H1 (cell line): Measurements from ENCODE around the gene MAGI2. TPM values are rescaled to one million over a fixed set of nuclear protein-coding genes. Genes with fewer than 3 reads are reported as not detected.

ENCODE experiments used
- BACH1 ChIP-seq: IDR thresholded peaks from 2 replicates; pipeline ENCODE4 v1.6.1; 2012; ENCODE audit warnings: low read length, improper control_type of control experiment
- BRCA1 ChIP-seq: IDR thresholded peaks from 2 replicates; pipeline ENCODE4 v1.6.1; 2012; ENCODE audit warnings: low read depth, low read length, improper control_type of control experiment
- CTBP2 ChIP-seq: IDR thresholded peaks from 2 replicates; pipeline ENCODE4 v1.7.0; 2011; ENCODE audit warnings: borderline replicate concordance, mild to moderate bottlenecking, moderate library complexity, mixed read lengths, low read length; ENCODE audit not compliant: insufficient read depth, insufficient read length
- KDM1A ChIP-seq: fragments of 200-600, 300-600 bp; sonication (generic); IDR thresholded peaks from 2 replicates; pipeline ENCODE4 v1.7.1; 2016; ENCODE audit warnings: mild to moderate bottlenecking, low read length, borderline replicate concordance
- KDM5A ChIP-seq: fragments of 200-600 bp; IDR thresholded peaks from 2 replicates; pipeline ENCODE4 v1.7.1; 2012; ENCODE audit warnings: mild to moderate bottlenecking, low read length, inconsistent platforms, mixed read lengths
- NRF1 ChIP-seq: IDR thresholded peaks from 2 replicates; pipeline ENCODE4 v1.6.1; 2011; ENCODE audit warnings: mild to moderate bottlenecking, low read depth, low read length, improper control_type of control experiment
- TAF7 ChIP-seq: optimal IDR thresholded peaks from 2 replicates; pipeline ENCODE3; 2011; ENCODE audit warnings: low read depth, mild to moderate bottlenecking, inconsistent platforms, low read length, moderate library complexity, borderline replicate concordance
- USF2 ChIP-seq: IDR thresholded peaks from 2 replicates; pipeline ENCODE4 v1.6.1; 2011; ENCODE audit warnings: low read length, improper control_type of control experiment
- ZNF274 ChIP-seq: IDR thresholded peaks from 2 replicates; pipeline ENCODE4 v1.7.0; 2012; ENCODE audit warnings: low read length, borderline replicate concordance; ENCODE audit errors: extremely low read depth
- polyA plus RNA-seq, 7 experiments: library from polyadenylated mRNA; depleted of rRNA in 3 of 7; stranded (reverse) in 5 of 7; unstranded in 2 of 7; fragments of >200 nt in 5 of 7; fragments of 200-250 nt in 2 of 7; gene quantifications; 1 replicate in 5 of 7; 2 replicates in 1 of 7; 4 replicates in 1 of 7; pipeline versions ENCODE4 v1.2.1 to v1.2.3, GENCODE V29; 2011 to 2013; ENCODE audit warnings: missing spikeins in 2 of 7, mixed read lengths in 2 of 7
- total RNA-seq: library from RNA; stranded (reverse); fragmentation: NEBNext Ultra II Directional; extraction: Animal tissue kit (Norgen Biotek cat#: 25700); gene quantifications from 2 replicates; pipeline ENCODE4 v1.2.1, GENCODE V29; 2021
- TF ChIP-seq, protein P1 (sequence below): fragments of 300-600 bp; sonication (generic); IDR thresholded peaks from 2 replicates; pipeline ENCODE4 v1.7.1; 2012; ENCODE audit warnings: low read length, moderate library complexity, mild to moderate bottlenecking, inconsistent platforms; ENCODE audit not compliant: insufficient replicate concordance

Gene MAGI2
- total and polyA plus RNA-seq, 2 of the 8 experiments (the other 6 are each of a cell fraction or from before 2014, with no cell fraction given): 6.0 to 27.3 TPM

GRCh38 chr7:78345293-78345911, 1108.1 kb downstream of the MAGI2 start (continued):
- TF ChIP-seq, protein P1, sequence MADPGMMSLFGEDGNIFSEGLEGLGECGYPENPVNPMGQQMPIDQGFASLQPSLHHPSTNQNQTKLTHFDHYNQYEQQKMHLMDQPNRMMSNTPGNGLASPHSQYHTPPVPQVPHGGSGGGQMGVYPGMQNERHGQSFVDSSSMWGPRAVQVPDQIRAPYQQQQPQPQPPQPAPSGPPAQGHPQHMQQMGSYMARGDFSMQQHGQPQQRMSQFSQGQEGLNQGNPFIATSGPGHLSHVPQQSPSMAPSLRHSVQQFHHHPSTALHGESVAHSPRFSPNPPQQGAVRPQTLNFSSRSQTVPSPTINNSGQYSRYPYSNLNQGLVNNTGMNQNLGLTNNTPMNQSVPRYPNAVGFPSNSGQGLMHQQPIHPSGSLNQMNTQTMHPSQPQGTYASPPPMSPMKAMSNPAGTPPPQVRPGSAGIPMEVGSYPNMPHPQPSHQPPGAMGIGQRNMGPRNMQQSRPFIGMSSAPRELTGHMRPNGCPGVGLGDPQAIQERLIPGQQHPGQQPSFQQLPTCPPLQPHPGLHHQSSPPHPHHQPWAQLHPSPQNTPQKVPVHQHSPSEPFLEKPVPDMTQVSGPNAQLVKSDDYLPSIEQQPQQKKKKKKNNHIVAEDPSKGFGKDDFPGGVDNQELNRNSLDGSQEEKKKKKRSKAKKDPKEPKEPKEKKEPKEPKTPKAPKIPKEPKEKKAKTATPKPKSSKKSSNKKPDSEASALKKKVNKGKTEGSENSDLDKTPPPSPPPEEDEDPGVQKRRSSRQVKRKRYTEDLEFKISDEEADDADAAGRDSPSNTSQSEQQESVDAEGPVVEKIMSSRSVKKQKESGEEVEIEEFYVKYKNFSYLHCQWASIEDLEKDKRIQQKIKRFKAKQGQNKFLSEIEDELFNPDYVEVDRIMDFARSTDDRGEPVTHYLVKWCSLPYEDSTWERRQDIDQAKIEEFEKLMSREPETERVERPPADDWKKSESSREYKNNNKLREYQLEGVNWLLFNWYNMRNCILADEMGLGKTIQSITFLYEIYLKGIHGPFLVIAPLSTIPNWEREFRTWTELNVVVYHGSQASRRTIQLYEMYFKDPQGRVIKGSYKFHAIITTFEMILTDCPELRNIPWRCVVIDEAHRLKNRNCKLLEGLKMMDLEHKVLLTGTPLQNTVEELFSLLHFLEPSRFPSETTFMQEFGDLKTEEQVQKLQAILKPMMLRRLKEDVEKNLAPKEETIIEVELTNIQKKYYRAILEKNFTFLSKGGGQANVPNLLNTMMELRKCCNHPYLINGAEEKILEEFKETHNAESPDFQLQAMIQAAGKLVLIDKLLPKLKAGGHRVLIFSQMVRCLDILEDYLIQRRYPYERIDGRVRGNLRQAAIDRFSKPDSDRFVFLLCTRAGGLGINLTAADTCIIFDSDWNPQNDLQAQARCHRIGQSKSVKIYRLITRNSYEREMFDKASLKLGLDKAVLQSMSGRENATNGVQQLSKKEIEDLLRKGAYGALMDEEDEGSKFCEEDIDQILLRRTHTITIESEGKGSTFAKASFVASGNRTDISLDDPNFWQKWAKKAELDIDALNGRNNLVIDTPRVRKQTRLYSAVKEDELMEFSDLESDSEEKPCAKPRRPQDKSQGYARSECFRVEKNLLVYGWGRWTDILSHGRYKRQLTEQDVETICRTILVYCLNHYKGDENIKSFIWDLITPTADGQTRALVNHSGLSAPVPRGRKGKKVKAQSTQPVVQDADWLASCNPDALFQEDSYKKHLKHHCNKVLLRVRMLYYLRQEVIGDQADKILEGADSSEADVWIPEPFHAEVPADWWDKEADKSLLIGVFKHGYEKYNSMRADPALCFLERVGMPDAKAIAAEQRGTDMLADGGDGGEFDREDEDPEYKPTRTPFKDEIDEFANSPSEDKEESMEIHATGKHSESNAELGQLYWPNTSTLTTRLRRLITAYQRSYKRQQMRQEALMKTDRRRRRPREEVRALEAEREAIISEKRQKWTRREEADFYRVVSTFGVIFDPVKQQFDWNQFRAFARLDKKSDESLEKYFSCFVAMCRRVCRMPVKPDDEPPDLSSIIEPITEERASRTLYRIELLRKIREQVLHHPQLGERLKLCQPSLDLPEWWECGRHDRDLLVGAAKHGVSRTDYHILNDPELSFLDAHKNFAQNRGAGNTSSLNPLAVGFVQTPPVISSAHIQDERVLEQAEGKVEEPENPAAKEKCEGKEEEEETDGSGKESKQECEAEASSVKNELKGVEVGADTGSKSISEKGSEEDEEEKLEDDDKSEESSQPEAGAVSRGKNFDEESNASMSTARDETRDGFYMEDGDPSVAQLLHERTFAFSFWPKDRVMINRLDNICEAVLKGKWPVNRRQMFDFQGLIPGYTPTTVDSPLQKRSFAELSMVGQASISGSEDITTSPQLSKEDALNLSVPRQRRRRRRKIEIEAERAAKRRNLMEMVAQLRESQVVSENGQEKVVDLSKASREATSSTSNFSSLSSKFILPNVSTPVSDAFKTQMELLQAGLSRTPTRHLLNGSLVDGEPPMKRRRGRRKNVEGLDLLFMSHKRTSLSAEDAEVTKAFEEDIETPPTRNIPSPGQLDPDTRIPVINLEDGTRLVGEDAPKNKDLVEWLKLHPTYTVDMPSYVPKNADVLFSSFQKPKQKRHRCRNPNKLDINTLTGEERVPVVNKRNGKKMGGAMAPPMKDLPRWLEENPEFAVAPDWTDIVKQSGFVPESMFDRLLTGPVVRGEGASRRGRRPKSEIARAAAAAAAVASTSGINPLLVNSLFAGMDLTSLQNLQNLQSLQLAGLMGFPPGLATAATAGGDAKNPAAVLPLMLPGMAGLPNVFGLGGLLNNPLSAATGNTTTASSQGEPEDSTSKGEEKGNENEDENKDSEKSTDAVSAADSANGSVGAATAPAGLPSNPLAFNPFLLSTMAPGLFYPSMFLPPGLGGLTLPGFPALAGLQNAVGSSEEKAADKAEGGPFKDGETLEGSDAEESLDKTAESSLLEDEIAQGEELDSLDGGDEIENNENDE: no peak
- TF ChIP-seq USF2: no peak
- no peak for TF ChIP-seq NRF1
- no peak for TF ChIP-seq KDM1A
- no peak for TF ChIP-seq CTBP2
- no peak for TF ChIP-seq KDM5A
- TF ChIP-seq ZNF274: no peak
- TF ChIP-seq BRCA1: no peak
- TF ChIP-seq TAF7: no peak
- no peak for TF ChIP-seq BACH1
- TF ChIP-seq, all 59 proteins: peak for 0
